Lung (tissue), 12 donors: ENCODE data around the gene SAMD5. TPM values are rescaled to one million over a fixed set of nuclear protein-coding genes. Genes with fewer than 3 reads are reported as not detected.

ENCODE experiments used
- ATAC-seq: fragments of 200-7000 bp; cut with Tn5 transposase; one replicate; pipeline ENCODE4 v1.9.1; 2020; ENCODE audit warnings: moderate number of reproducible peaks; ENCODE audit not compliant: insufficient read depth, low FRiP score
- DNase-seq, 3 donors: peaks; one replicate each; pipeline ENCODE4 v3.0.0-alpha.2; 2013 to 2017
- H3K27ac ChIP-seq, 2 donors: one replicate each; pipeline ENCODE4 v1.5.1; 2013; ENCODE audit warnings: mild to moderate bottlenecking in 2 of 2, moderate library complexity in 2 of 2, control low read depth in 1 of 2, inconsistent platforms in 1 of 2, low read depth in 1 of 2, low read length in 1 of 2
- H3K27me3 ChIP-seq, 3 donors: one replicate each; pipeline ENCODE4 v1.5.1; 2013; ENCODE audit warnings: low read length in 2 of 3; ENCODE audit not compliant: control insufficient read depth in 3 of 3, insufficient read depth in 3 of 3
- H3K36me3 ChIP-seq, 4 donors: one replicate each; pipeline ENCODE4 v1.5.1; 2013; ENCODE audit warnings: low read length in 4 of 4, mild to moderate bottlenecking in 1 of 4, moderate library complexity in 1 of 4; ENCODE audit not compliant: control insufficient read depth in 4 of 4, insufficient read depth in 4 of 4
- H3K4me1 ChIP-seq, 5 donors: one replicate each; pipeline ENCODE4 v1.5.1; 2013; ENCODE audit warnings: low read length in 5 of 5, mild to moderate bottlenecking in 2 of 5, moderate library complexity in 1 of 5; ENCODE audit not compliant: control insufficient read depth in 5 of 5, insufficient read depth in 5 of 5
- H3K4me3 ChIP-seq: one replicate; pipeline ENCODE4 v1.5.1; 2013; ENCODE audit warnings: mild to moderate bottlenecking, control low read depth, moderate library complexity
- H3K9ac ChIP-seq, 2 donors: one replicate each; pipeline ENCODE4 v1.5.1; 2013; ENCODE audit warnings: low read length in 2 of 2, control low read depth in 1 of 2; ENCODE audit not compliant: insufficient read depth in 1 of 2
- H3K9me3 ChIP-seq, 4 donors: one replicate each; pipeline ENCODE4 v1.5.1; 2013; ENCODE audit warnings: low read length in 3 of 4, mild to moderate bottlenecking in 1 of 4, moderate library complexity in 1 of 4; ENCODE audit not compliant: control insufficient read depth in 4 of 4, insufficient read depth in 3 of 4
- CTCF ChIP-seq: IDR thresholded peaks from 2 replicates; pipeline ENCODE4 v1.5.1; 2012; ENCODE audit warnings: mild to moderate bottlenecking; ENCODE audit errors: control extremely low read depth, extremely low read depth
- WGBS, 2 donors: extraction: QIAGEN DNeasy Blood & Tissue Kit; methylation state at CpG; one replicate each; pipeline ENCODE4 v1.1.7; 2013; 5-methylcytosine and 5-hydroxymethylcytosine counted together
- polyA plus RNA-seq, 2 donors: library from polyadenylated mRNA; stranded (reverse); fragments of 200-250 nt; gene quantifications; one replicate each; pipeline ENCODE4 v1.2.1, GENCODE V29; 2013
- total RNA-seq, 2 donors: library from RNA; depleted of rRNA in 1 of 2; stranded (reverse); fragments of >200 nt in 1 of 2; gene quantifications; one replicate each; pipeline ENCODE4 v1.2.1, GENCODE V29; 2014 to 2021
- donor health status: control.
- donor health status: control.
- donor health status: Bipolar disorder and iron deficiency.
- donor health status: healthy.
- donor health status: DM: yes; HTN: yes; CAD: no.

Gene SAMD5
- total and polyA plus RNA-seq, 4 donors, result 2.0 to 35.5 (median 6.0) TPM

- Histone ChIP-seq H3K9me3 (peaks cover 0 to 2% (median 0%) of the 10 kb centered on the region in 4 donors), H3K27me3 (no peaks in the 10 kb centered on the region), H3K36me3 (peaks cover 0 to 7% (median 3%) of the 10 kb centered on the region in 4 donors), H3K27ac (no peak overlapping the region), H3K9ac (no peak overlapping the region), H3K4me3 (no peak overlapping the region), H3K4me1 (peaks cover 0 to 6% (median 0%) of the 10 kb centered on the region in 5 donors)
- DNase-seq (no peak), ATAC-seq (no peak)
- WGBS, 2 donors, result 92 to 94% methylated on average over 3 of the region's 3 CpGs
- TF ChIP-seq CTCF, result no peak
Measured at GRCh38 chr6:147548921-147549475, 40.5 kb downstream of the SAMD5 start.

GRCh38 chr6:147549531-147549930, 41.0 kb downstream of the SAMD5 start:
- no peak for TF ChIP-seq CTCF
- Histone ChIP-seq H3K4me3 (no peak overlapping the region), H3K27me3 (no peaks in the 10 kb centered on the region), H3K4me1 (peaks cover 0 to 6% (median 0%) of the 10 kb centered on the region in 5 donors), H3K9me3 (peaks cover 0 to 2% (median 0%) of the 10 kb centered on the region in 4 donors), H3K27ac (no peak overlapping the region), H3K9ac (no peak overlapping the region), H3K36me3 (peaks cover 0 to 7% (median 3%) of the 10 kb centered on the region in 4 donors)
- no peak for DNase-seq
- 86 to 97% methylated on average over 4 of the region's 4 CpGs for WGBS, 2 donors
- ATAC-seq, result no peak

GRCh38 chr6:147551976-147552375, 43.5 kb downstream of the SAMD5 start:
- 73 to 83% methylated on average over 1 of the region's 1 CpG for WGBS, 2 donors
- TF ChIP-seq CTCF, result no peak
- Histone ChIP-seq H3K27me3 (no peaks in the 10 kb centered on the region), H3K4me1 (peaks cover 0 to 4% (median 0%) of the 10 kb centered on the region in 5 donors), H3K4me3 (no peak overlapping the region), H3K36me3 (peaks cover 0 to 7% (median 3%) of the 10 kb centered on the region in 4 donors), H3K9ac (no peak overlapping the region), H3K27ac (no peak overlapping the region), H3K9me3 (peaks cover 0 to 2% (median 0%) of the 10 kb centered on the region in 4 donors)
- no peak for ATAC-seq
- peak in 1 of 3 donors; percentile 35 for DNase-seq

- peaks cover 0 to 7% (median 3%) of the 10 kb centered on the region in 4 donors for H3K36me3 ChIP-seq
- TF ChIP-seq CTCF, result no peak
- H3K9ac ChIP-seq, result no peak overlapping the region
- peaks cover 0 to 6% (median 2%) of the 10 kb centered on the region in 4 donors for H3K9me3 ChIP-seq
- 96% methylated on average over 1 of the region's 1 CpG for WGBS, 2 donors
- H3K4me1 ChIP-seq, result peaks cover 0 to 4% (median 0%) of the 10 kb centered on the region in 5 donors
- no peaks in the 10 kb centered on the region for H3K27me3 ChIP-seq
- H3K4me3 ChIP-seq, result no peak overlapping the region
- DNase-seq (no peak), ATAC-seq (no peak)
- no peak overlapping the region for H3K27ac ChIP-seq
Measured at GRCh38 chr6:147553099-147553498, 44.6 kb downstream of the SAMD5 start.
